Mammary epithelial cell (primary cell): Measurements from ENCODE around the gene IRS2.

Experiments used
- EZH2 ChIP-seq: IDR thresholded peaks from 2 replicates; pipeline ENCODE4 v1.6.1; 2012; ENCODE audit warnings: low read length, inconsistent platforms, borderline replicate concordance
- TF ChIP-seq, protein P1 (sequence below), 2 donors: IDR thresholded peaks in 1 of 2; conservative IDR thresholded peaks in 1 of 2; 2 replicates each; pipeline ENCODE4 v1.5.1; 2011 to 2012; ENCODE audit warnings: inconsistent platforms in 2 of 2, low read length in 2 of 2, mild to moderate bottlenecking in 2 of 2, control low read depth in 1 of 2, low read depth in 1 of 2; ENCODE audit not compliant: insufficient read depth in 1 of 2; ENCODE audit errors: extremely low read depth in 1 of 2

- TF ChIP-seq, protein P1, sequence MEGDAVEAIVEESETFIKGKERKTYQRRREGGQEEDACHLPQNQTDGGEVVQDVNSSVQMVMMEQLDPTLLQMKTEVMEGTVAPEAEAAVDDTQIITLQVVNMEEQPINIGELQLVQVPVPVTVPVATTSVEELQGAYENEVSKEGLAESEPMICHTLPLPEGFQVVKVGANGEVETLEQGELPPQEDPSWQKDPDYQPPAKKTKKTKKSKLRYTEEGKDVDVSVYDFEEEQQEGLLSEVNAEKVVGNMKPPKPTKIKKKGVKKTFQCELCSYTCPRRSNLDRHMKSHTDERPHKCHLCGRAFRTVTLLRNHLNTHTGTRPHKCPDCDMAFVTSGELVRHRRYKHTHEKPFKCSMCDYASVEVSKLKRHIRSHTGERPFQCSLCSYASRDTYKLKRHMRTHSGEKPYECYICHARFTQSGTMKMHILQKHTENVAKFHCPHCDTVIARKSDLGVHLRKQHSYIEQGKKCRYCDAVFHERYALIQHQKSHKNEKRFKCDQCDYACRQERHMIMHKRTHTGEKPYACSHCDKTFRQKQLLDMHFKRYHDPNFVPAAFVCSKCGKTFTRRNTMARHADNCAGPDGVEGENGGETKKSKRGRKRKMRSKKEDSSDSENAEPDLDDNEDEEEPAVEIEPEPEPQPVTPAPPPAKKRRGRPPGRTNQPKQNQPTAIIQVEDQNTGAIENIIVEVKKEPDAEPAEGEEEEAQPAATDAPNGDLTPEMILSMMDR (conservative IDR thresholded peaks at IDR 0.05 in 1 of 2, IDR thresholded peaks at IDR 0.05 in 1 of 2; ENCODE audit: extremely low read depth in 1 of 2, insufficient read depth in 1 of 2, low read depth in 1 of 2, low read length in 2 of 2), result no peak
- no peak for TF ChIP-seq EZH2
Observed at GRCh38 chr13:109802936-109803335, 16.6 kb upstream of the IRS2 start.
